ENCODE measurements around the gene MUC13. TPM values are rescaled to one million over a fixed set of nuclear protein-coding genes. Genes with fewer than 3 reads are reported as not detected.
A peak's percentile ranks its signal among the peaks of the same experiment; 100 is the strongest.

MUC13 gene
- total RNA-seq, 1 experiment from 2014 or later: 0.13 TPM

- ChIA-PET CTCF (no interaction called here), POLR2A (no interaction called here)
- H3K4me3 ChIP-seq (ENCODE audit: low read depth in 2 of 2, low read length in 2 of 2): no peak overlapping the region
- in situ Hi-C loops (cut with HindIII; ENCODE audit: low pct_unique_long_range_greater_than_20kb, low sequenced_read_pairs): no loop called here
- no peaks in the 10 kb centered on the region for H3K27me3 ChIP-seq (ENCODE audit: control insufficient read depth, insufficient read depth, low read length)
- H3K9me3 ChIP-seq (ENCODE audit: control insufficient read depth, insufficient read depth, low read depth, low read length): no peaks in the 10 kb centered on the region
- 0 out of 2 replicates have a peak, but pooled peaks have one; percentile 15 for ATAC-seq
- H3K27ac ChIP-seq (ENCODE audit: low read length): no peak overlapping the region
- BruUV-seq (replicated peaks): no TSS peak
- TF ChIP-seq POLR2AphosphoS5 (IDR thresholded peaks at IDR 0.05; ENCODE audit: low read depth, low read length) (no peak), SIN3A (IDR thresholded peaks at IDR 0.05; ENCODE audit: borderline replicate concordance, insufficient read depth, low read depth, low read length) (no peak), TCF7L2 (IDR thresholded peaks at IDR 0.05; ENCODE audit: low read depth, low read length) (no peak)
- TF ChIP-seq, protein P1, sequence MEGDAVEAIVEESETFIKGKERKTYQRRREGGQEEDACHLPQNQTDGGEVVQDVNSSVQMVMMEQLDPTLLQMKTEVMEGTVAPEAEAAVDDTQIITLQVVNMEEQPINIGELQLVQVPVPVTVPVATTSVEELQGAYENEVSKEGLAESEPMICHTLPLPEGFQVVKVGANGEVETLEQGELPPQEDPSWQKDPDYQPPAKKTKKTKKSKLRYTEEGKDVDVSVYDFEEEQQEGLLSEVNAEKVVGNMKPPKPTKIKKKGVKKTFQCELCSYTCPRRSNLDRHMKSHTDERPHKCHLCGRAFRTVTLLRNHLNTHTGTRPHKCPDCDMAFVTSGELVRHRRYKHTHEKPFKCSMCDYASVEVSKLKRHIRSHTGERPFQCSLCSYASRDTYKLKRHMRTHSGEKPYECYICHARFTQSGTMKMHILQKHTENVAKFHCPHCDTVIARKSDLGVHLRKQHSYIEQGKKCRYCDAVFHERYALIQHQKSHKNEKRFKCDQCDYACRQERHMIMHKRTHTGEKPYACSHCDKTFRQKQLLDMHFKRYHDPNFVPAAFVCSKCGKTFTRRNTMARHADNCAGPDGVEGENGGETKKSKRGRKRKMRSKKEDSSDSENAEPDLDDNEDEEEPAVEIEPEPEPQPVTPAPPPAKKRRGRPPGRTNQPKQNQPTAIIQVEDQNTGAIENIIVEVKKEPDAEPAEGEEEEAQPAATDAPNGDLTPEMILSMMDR (IDR thresholded peaks at IDR 0.05): no peak
- TF ChIP-seq, protein P2, sequence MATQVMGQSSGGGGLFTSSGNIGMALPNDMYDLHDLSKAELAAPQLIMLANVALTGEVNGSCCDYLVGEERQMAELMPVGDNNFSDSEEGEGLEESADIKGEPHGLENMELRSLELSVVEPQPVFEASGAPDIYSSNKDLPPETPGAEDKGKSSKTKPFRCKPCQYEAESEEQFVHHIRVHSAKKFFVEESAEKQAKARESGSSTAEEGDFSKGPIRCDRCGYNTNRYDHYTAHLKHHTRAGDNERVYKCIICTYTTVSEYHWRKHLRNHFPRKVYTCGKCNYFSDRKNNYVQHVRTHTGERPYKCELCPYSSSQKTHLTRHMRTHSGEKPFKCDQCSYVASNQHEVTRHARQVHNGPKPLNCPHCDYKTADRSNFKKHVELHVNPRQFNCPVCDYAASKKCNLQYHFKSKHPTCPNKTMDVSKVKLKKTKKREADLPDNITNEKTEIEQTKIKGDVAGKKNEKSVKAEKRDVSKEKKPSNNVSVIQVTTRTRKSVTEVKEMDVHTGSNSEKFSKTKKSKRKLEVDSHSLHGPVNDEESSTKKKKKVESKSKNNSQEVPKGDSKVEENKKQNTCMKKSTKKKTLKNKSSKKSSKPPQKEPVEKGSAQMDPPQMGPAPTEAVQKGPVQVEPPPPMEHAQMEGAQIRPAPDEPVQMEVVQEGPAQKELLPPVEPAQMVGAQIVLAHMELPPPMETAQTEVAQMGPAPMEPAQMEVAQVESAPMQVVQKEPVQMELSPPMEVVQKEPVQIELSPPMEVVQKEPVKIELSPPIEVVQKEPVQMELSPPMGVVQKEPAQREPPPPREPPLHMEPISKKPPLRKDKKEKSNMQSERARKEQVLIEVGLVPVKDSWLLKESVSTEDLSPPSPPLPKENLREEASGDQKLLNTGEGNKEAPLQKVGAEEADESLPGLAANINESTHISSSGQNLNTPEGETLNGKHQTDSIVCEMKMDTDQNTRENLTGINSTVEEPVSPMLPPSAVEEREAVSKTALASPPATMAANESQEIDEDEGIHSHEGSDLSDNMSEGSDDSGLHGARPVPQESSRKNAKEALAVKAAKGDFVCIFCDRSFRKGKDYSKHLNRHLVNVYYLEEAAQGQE (IDR thresholded peaks at IDR 0.05; ENCODE audit: insufficient read depth in 1 of 2, low read depth in 2 of 2, low read length in 1 of 2): no peak
- no peaks in the 10 kb centered on the region for H3K36me3 ChIP-seq (ENCODE audit: control insufficient read depth, insufficient read depth, low read length)
- DNase-seq (ENCODE audit: low read depth, low spot score): no peak
- no peaks in the 10 kb centered on the region for H3K4me1 ChIP-seq (ENCODE audit: control insufficient read depth, insufficient read depth, low read length)
- intact Hi-C loops (cut with micrococcal nuclease; ENCODE audit: unreplicated experiment): no loop called here
Observed at GRCh38 chr3:124919756-124920155, 14.8 kb downstream of the MUC13 start.

DNA sequence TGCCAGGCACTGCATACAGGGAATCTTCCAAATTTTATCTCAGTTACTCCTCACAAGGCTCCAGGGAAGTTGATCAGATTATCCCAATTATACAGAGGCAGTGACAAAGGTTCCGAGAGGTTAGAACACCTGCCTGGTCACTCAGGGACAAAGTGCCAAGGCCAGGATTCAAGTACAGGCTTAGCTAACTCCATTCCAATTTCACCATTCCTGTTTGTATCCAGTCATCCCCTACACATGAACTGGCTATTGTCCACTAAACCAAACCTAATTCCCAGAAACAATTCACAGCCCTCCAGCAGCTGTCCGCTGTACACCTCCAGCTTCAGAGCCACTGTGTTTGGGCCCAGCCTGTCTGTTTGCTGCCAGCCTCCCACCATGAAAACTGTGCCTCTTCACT is 16.0 kb downstream of the MUC13 start:
- no peaks in the 10 kb centered on the region for H3K9me3 ChIP-seq (ENCODE audit: control insufficient read depth, insufficient read depth, low read depth, low read length)
- ChIA-PET CTCF (interaction anchor here (0.6 kb wide), 1 partner anchor 572 kb away, joined by 4 read pairs; no protein-coding TSS in a partner anchor), POLR2A (no interaction called here)
- no peaks in the 10 kb centered on the region for H3K36me3 ChIP-seq (ENCODE audit: control insufficient read depth, insufficient read depth, low read length)
- TF ChIP-seq, protein P1 (IDR thresholded peaks at IDR 0.05): no peak
- TF ChIP-seq POLR2AphosphoS5 (IDR thresholded peaks at IDR 0.05; ENCODE audit: low read depth, low read length): no peak
- TF ChIP-seq SIN3A (IDR thresholded peaks at IDR 0.05; ENCODE audit: borderline replicate concordance, insufficient read depth, low read depth, low read length): no peak
- TF ChIP-seq, protein P2 (IDR thresholded peaks at IDR 0.05; ENCODE audit: insufficient read depth in 1 of 2, low read depth in 2 of 2, low read length in 1 of 2): no peak
- TF ChIP-seq TCF7L2 (IDR thresholded peaks at IDR 0.05; ENCODE audit: low read depth, low read length): no peak
- in situ Hi-C loops (cut with HindIII; ENCODE audit: low pct_unique_long_range_greater_than_20kb, low sequenced_read_pairs) (no loop called here), intact Hi-C loops (cut with micrococcal nuclease; ENCODE audit: unreplicated experiment) (no loop called here)
- H3K27ac ChIP-seq (ENCODE audit: low read length): no peak overlapping the region
- H3K4me1 ChIP-seq (ENCODE audit: control insufficient read depth, insufficient read depth, low read length): no peaks in the 10 kb centered on the region
- no TSS peak for BruUV-seq (replicated peaks)
- no peak overlapping the region for H3K4me3 ChIP-seq (ENCODE audit: low read depth in 2 of 2, low read length in 2 of 2)
- DNase-seq (ENCODE audit: low read depth, low spot score) (no peak), ATAC-seq (no peak)
- H3K27me3 ChIP-seq (ENCODE audit: control insufficient read depth, insufficient read depth, low read length): no peaks in the 10 kb centered on the region

Data from Panc1 (cell line).